Neural cell (in vitro differentiated cells): ENCODE measurements around the gene CDC45.

ENCODE experiments used
- CTCF ChIP-seq: fragments of 450-650 bp; IDR thresholded peaks from 2 replicates; pipeline ENCODE4 v1.5.1; 2014; ENCODE audit warnings: antibody characterized with exemption, mild to moderate bottlenecking, moderate library complexity; ENCODE audit not compliant: poor library complexity, severe bottlenecking
- EP300 ChIP-seq: fragments of 450-650 bp; conservative IDR thresholded peaks from 2 replicates; pipeline ENCODE4 v1.6.1; 2014; ENCODE audit warnings: antibody characterized with exemption, mild to moderate bottlenecking, moderate library complexity; ENCODE audit not compliant: poor library complexity, severe bottlenecking
- EZH2 ChIP-seq: fragments of 200-600, 300-800 bp; shearing (Covaris generic), sonication (generic); IDR thresholded peaks from 2 replicates; pipeline ENCODE4 v1.6.1; 2014; ENCODE audit warnings: antibody characterized with exemption, low read length, borderline replicate concordance, mild to moderate bottlenecking; ENCODE audit not compliant: insufficient read depth, poor library complexity, severe bottlenecking
- MXI1 ChIP-seq: fragments of 450-650 bp; conservative IDR thresholded peaks from 2 replicates; pipeline ENCODE4 v1.6.1; 2014; ENCODE audit warnings: antibody characterized with exemption, mild to moderate bottlenecking; ENCODE audit not compliant: poor library complexity, severe bottlenecking
- POLR2AphosphoS5 ChIP-seq: IDR thresholded peaks from 2 replicates; pipeline ENCODE4 v1.6.1; 2012
- RAD21 ChIP-seq: fragments of 450-650 bp; conservative IDR thresholded peaks from 2 replicates; pipeline ENCODE4 v1.6.1; 2014; ENCODE audit warnings: antibody characterized with exemption, mild to moderate bottlenecking, moderate library complexity
- SMC3 ChIP-seq: fragments of 450-650 bp; conservative IDR thresholded peaks from 2 replicates; pipeline ENCODE4 v1.6.1; 2014; ENCODE audit warnings: antibody characterized with exemption, mild to moderate bottlenecking, moderate library complexity; ENCODE audit not compliant: poor library complexity
- TAF1 ChIP-seq: IDR thresholded peaks from 2 replicates; pipeline ENCODE4 v1.6.1; 2012; ENCODE audit warnings: low read depth

GRCh38 chr22:19533049-19533626 is 53.4 kb downstream of the CDC45 start:
- TF ChIP-seq CTCF (no peak), POLR2AphosphoS5 (no peak), EZH2 (no peak), EP300 (no peak), SMC3 (no peak), MXI1 (no peak), RAD21 (no peak), TAF1 (no peak)
